Measurements from ENCODE around the gene LPCAT3. TPM values are rescaled to one million over a fixed set of nuclear protein-coding genes. Genes with fewer than 3 reads are reported as not detected.
A peak's percentile ranks its signal among the peaks of the same experiment; 100 is the strongest.

Gene LPCAT3
- total RNA-seq, 1 experiment from 2014 or later, result 45.8 TPM

- Histone ChIP-seq H3K9ac (ENCODE audit: low read length) (0 out of 2 replicates have a peak overlapping the region, but pooled peaks have one; percentile 23), H3K4me1 (ENCODE audit: control insufficient read depth in 1 of 2, insufficient read depth in 2 of 2, low read length in 2 of 2) (peaks cover 10 to 37% of the 10 kb centered on the region in 2 experiments)
These were observed 84.2 kb downstream of the LPCAT3 start for GRCh38 chr12:6934110-6934509.

GRCh38 chr12:6932766-6933165 lies 85.5 kb downstream of the LPCAT3 start:
- ChIA-PET CTCF (no interaction called here), RAD21 (ENCODE audit: low non-redundant PET in 1 of 2, low total read pairs in 2 of 2, uncharacterized antibody in 2 of 2, unreplicated experiment in 2 of 2) (no interaction called here), POLR2A (interaction anchor here (3.4 kb wide), 1 partner anchor 11 kb away, joined by 22 read pairs; the partner anchor contains the start of genes C12orf57 and RNU7-1)
- H3K4me3 ChIP-seq (replicated peaks in 1 of 2; ENCODE audit: low read depth in 1 of 2, low read length in 2 of 2), result no peak overlapping the region
- no peak for ATAC-seq
- no peak for DNase-seq (ENCODE audit: low read depth, low spot score)
- H3K27me3 ChIP-seq (ENCODE audit: insufficient read depth, low read length), result no peaks in the 10 kb centered on the region
- peaks cover 11 to 34% of the 10 kb centered on the region in 2 experiments; a peak in 3 of 4 replicates for H3K36me3 ChIP-seq (ENCODE audit: control insufficient read depth in 1 of 2, insufficient read depth in 2 of 2, low read length in 2 of 2)
- intact Hi-C loops (cut with micrococcal nuclease), result no loop called here
- no peak overlapping the region for H3K4me2 ChIP-seq (ENCODE audit: low read length)
- TF ChIP-seq POLR2A (IDR thresholded peaks at IDR 0.05; ENCODE audit: borderline replicate concordance, extremely low read depth, insufficient read depth, insufficient read length), result no peak
- H3K4me1 ChIP-seq (ENCODE audit: control insufficient read depth in 1 of 2, insufficient read depth in 2 of 2, low read length in 2 of 2), result peaks cover 13 to 29% of the 10 kb centered on the region in 2 experiments
- peaks cover 56% of the 10 kb centered on the region for H3K79me2 ChIP-seq (ENCODE audit: insufficient read depth, low read length)
- no TSS peak for BruUV-seq (replicated peaks)
- H3K9me3 ChIP-seq (ENCODE audit: control insufficient read depth in 1 of 2, insufficient read depth in 1 of 2, low read depth in 1 of 2, low read length in 2 of 2), result no peaks in the 10 kb centered on the region
- H3K9me2 ChIP-seq (ENCODE audit: insufficient read depth), result no peaks in the 10 kb centered on the region
- H3K9ac ChIP-seq (ENCODE audit: low read length), result no peak overlapping the region; the same call in 1 of the 2 replicates
- H2AFZ ChIP-seq (ENCODE audit: low read depth, low read length, poor library complexity, severe bottlenecking), result no peak overlapping the region
- H3K27ac ChIP-seq (ENCODE audit: low read depth, low read length), result no peak overlapping the region
- no peaks in the 10 kb centered on the region for H4K20me1 ChIP-seq (ENCODE audit: insufficient read depth)

More at GRCh38 chr12:6934110-6934509, 84.2 kb downstream of the LPCAT3 start:
- CTCF ChIA-PET, result interaction anchor here (1.0 kb wide), 1 partner anchor 65 kb away, joined by 3 read pairs; no protein-coding TSS in a partner anchor
- no peak overlapping the region for H3K4me3 ChIP-seq (replicated peaks in 1 of 2; ENCODE audit: low read depth in 1 of 2, low read length in 2 of 2)
- RAD21 ChIA-PET (ENCODE audit: low non-redundant PET in 1 of 2, low total read pairs in 2 of 2, uncharacterized antibody in 2 of 2, unreplicated experiment in 2 of 2), result no interaction called here
- peak overlapping the region; percentile 33; the same call in 1 of the 2 replicates for H3K27ac ChIP-seq (ENCODE audit: low read depth, low read length)
- H3K4me2 ChIP-seq (ENCODE audit: low read length), result no peak overlapping the region
- TF ChIP-seq POLR2A (IDR thresholded peaks at IDR 0.05; ENCODE audit: borderline replicate concordance, extremely low read depth, insufficient read depth, insufficient read length) (no peak), FOSL1 (IDR thresholded peaks at IDR 0.05; ENCODE audit: low read depth) (no peak), JUND (IDR thresholded peaks at IDR 0.05) (no peak), YY1 (IDR thresholded peaks at IDR 0.05; ENCODE audit: extremely low read depth, insufficient replicate concordance, low read depth, low read length) (no peak), EZH2 (IDR thresholded peaks at IDR 0.05) (no peak), MAX (IDR thresholded peaks at IDR 0.05) (no peak)
- no peaks in the 10 kb centered on the region for H3K9me2 ChIP-seq (ENCODE audit: insufficient read depth)
- H2AFZ ChIP-seq (ENCODE audit: low read depth, low read length, poor library complexity, severe bottlenecking), result no peak overlapping the region
- peaks cover 12 to 34% of the 10 kb centered on the region in 2 experiments; a peak in 3 of 4 replicates for H3K36me3 ChIP-seq (ENCODE audit: control insufficient read depth in 1 of 2, insufficient read depth in 2 of 2, low read length in 2 of 2)
- no peak for DNase-seq (ENCODE audit: low read depth, low spot score)
- no TSS peak for BruUV-seq (replicated peaks)
- ATAC-seq, result no peak
- no peaks in the 10 kb centered on the region for H3K27me3 ChIP-seq (ENCODE audit: insufficient read depth, low read length)
- intact Hi-C loops (cut with micrococcal nuclease), result no loop called here
- POLR2A ChIA-PET, result interaction anchor here (1.2 to 3.4 kb wide), 4 partner anchors 9 to 65 kb away, joined by 3 to 22 read pairs (median 4); partner anchors contain the start of genes C12orf57 and RNU7-1
- H3K79me2 ChIP-seq (ENCODE audit: insufficient read depth, low read length), result peaks cover 52% of the 10 kb centered on the region
- no peaks in the 10 kb centered on the region for H4K20me1 ChIP-seq (ENCODE audit: insufficient read depth)
- no peaks in the 10 kb centered on the region for H3K9me3 ChIP-seq (ENCODE audit: control insufficient read depth in 1 of 2, insufficient read depth in 1 of 2, low read depth in 1 of 2, low read length in 2 of 2)

Measured in HCT116 (cell line).